ENCODE measurements around the gene MEX3C.

The MEX3C gene

GRCh38 chr18:51190000-51190399 is 7.5 kb downstream of the MEX3C start:
- DNase-seq = no peak

- no peak for DNase-seq
Observed at GRCh38 chr18:51188024-51188701, 9.3 kb downstream of the MEX3C start.

- no peak for DNase-seq
Observed at GRCh38 chr18:51185075-51185474, 12.4 kb downstream of the MEX3C start.

GRCh38 chr18:51184091-51184457 is 13.4 kb downstream of the MEX3C start:
- DNase-seq = no peak

GRCh38 chr18:51183372-51184090 is 13.9 kb downstream of the MEX3C start:
- no peak for DNase-seq

- DNase-seq = no peak
Observed at GRCh38 chr18:51182824-51183223, 14.7 kb downstream of the MEX3C start.

- no peak for DNase-seq
Observed at GRCh38 chr18:51171625-51172259, 25.7 kb downstream of the MEX3C start.

- no peak for DNase-seq
Observed at GRCh38 chr18:51171223-51171622, 26.3 kb downstream of the MEX3C start.

GRCh38 chr18:51170664-51171063 is 26.8 kb downstream of the MEX3C start:
- no peak for DNase-seq

GRCh38 chr18:51169731-51170130 is 27.8 kb downstream of the MEX3C start:
- DNase-seq = no peak

GRCh38 chr18:51168960-51169662 is 28.4 kb downstream of the MEX3C start:
- no peak for DNase-seq

GRCh38 chr18:51168026-51168742 is 29.3 kb downstream of the MEX3C start:
- DNase-seq = no peak

- no peak for DNase-seq
Observed at GRCh38 chr18:51165296-51165695, 32.2 kb downstream of the MEX3C start.

GRCh38 chr18:51164761-51165281 is 32.7 kb downstream of the MEX3C start:
- DNase-seq = no peak

GRCh38 chr18:51164342-51164741 is 33.1 kb downstream of the MEX3C start:
- no peak for DNase-seq

GRCh38 chr18:51163543-51163942 is 33.9 kb downstream of the MEX3C start:
- DNase-seq = no peak

- DNase-seq = no peak
Observed at GRCh38 chr18:51162617-51163016, 34.9 kb downstream of the MEX3C start.

GRCh38 chr18:51160646-51161045 is 36.8 kb downstream of the MEX3C start:
- DNase-seq = no peak

- no peak for DNase-seq
Observed at GRCh38 chr18:51157215-51157614, 40.3 kb downstream of the MEX3C start.

- no peak for DNase-seq
Observed at GRCh38 chr18:51154431-51155063, 42.9 kb downstream of the MEX3C start.

GRCh38 chr18:51153659-51154371 is 43.7 kb downstream of the MEX3C start:
- DNase-seq = peak; percentile 25

Data from activated CD4-positive, alpha-beta T cell treated with anti-CD3 and anti-CD28 coated beads, Interleukin-2, amount 50 U/mL, for 1 hour (primary cell).